GM19025 (cell line): ENCODE measurements around the gene KIF13A.
"Not testable (repeated sequence)": the region's sequence is repeated elsewhere in the genome, so short reads cannot be mapped to it uniquely, and the experiment has no call there.

Experiments used
- ATAC-seq: cut with Tn5 transposase; IDR thresholded peaks from one replicate; pipeline ENCODE4 v1.9.1; 2021; ENCODE audit warnings: mild to moderate bottlenecking, low read depth, moderate library complexity; ENCODE audit not compliant: unreplicated experiment

Gene KIF13A

DNA sequence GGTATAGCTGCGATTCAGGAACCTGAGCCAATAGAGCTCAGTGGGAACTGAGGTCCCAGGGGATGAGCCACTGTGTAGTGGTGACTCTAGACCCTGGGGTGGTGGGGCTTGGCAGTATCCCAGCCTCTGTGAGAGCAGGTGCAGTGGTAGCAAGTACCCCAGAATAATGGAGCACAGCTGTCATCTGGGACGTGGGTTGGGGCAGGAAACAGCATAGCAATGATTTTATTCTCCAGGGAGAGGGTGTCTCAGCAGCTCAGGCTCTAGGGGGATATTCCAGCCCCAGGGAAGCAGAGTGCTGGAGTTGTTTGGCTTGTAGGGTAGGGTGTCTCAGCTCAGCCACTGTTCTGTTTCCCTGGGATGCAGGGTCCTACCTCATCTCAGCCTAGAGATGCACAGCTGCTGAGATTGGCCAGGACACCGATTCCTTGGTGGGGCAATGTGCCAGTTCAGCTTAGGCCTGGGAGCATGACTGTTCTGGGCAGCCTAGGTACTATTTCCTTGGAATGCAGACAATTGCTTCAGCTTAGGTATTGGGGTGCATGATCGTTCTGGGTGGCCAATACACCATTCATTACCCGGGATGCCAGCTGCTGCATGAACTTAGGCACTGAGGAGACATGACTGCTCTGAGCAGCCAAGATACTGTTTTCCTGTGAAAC is 246.7 kb downstream of the KIF13A start:
- no peak for ATAC-seq

DNA sequence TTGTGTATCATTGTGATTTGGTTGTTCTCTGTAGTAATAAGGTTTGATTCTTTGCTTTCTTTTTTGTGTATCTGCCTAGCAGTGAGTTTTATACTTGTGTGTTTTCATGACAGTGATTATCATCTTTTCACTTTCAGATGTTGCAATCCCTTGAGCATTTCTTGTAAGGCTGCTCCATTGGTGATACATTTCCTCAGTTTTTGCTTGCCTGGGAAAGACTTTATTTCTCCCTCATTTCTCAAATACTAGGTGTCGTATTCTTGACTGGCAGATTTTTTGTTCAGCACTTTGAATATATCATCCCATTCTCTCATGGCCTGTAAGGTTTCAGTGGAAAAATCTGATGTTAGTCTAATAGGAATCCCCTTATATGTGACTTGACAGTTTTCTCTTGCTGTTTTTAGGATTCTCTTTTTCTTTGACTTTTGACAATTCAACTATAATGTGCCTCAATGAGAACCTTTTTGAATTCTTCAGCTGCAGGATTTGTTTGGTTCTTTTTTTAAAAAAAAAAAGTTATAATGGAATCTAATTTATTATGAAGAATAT is 249.7 kb downstream of the KIF13A start:
- no peak for ATAC-seq

DNA sequence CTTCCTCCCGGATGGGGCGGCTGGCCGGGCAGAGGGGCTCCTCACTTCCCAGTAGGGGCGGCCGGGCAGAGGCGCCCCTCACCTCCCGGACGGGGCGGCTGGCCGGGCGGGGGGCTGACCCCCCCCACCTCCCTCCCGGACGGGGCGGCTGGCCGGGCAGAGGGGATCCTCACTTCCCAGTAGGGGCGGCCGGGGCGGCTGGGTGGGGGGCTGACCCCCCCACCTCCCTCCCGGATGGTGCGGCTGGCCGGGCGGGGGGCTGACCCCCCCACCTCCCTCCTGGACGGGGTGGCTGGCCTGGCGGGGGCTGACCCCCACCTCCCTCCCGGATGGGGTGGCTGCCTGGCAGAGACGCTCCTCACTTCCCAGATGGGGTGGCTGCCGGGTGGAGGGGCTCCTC is 252.1 kb downstream of the KIF13A start:
- not testable (repeated sequence) for ATAC-seq

DNA sequence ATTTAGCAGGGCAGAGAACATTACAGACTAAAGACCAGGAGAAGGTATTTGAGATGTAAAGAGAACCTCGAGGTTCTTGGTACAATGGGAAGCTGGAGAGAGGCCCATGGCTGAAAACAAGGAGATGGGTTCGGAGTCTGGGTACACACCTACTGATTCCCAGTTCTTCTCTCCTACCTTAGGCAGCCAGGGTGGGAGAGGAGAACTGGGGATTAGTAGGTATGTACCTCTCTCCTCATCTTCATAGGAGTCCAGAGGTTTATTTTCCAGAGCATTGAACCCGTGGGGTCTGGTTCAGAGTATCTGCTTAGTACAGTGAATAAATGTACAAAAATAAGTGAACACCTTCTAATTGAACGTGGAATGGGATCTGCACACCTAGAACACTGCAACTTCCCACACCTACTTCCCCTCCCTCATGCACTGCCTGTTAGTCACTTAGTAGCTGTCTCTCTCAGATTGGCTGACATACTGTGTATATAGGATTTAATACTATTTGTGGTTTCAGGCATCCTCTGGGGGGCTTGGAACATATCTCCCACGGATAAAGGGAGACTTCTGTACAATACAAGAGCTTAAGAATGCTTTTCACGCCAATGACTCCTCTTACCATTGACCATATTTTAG is 257.2 kb downstream of the KIF13A start:
- ATAC-seq, result no peak

DNA sequence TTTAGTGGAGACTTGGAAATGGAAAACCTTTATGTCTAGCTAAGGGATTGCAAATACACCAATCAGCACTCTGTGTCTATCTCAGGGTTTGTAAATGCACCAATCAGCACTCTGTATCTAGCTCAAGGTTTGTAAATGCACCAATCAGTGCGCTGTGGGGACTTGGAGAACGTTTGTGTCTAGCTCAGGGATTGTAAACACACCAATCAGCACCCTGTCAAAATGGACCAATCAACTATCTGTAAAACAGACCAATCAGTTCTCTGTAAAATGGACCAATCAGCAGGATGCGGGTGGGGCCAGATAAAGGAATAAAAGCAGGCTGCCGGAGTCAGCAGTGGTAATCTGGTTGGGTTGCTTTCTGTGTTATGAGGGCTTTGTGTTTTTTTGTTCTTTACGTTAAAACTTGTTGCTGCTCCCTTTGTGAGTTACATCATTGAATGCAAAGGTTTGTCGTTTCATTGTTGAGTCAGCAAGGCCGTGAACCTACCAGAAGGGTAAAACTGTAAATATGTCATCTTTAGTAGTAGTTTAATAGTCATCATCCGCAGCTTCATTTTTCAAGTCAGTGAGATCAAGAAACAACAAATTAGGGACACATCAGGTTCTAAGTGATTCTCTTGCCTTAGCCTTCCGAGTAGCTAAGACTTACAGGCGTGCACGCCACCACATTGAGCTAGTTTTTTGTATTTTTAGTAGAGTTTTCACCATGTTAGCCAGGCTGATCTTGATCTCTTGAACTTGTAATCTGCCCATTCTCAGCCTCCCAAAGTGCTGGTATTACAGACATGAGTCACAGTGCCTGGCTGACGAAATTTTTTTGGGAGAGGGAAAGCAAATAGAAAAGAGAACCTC is 258.0 kb downstream of the KIF13A start:
- no peak for ATAC-seq

DNA sequence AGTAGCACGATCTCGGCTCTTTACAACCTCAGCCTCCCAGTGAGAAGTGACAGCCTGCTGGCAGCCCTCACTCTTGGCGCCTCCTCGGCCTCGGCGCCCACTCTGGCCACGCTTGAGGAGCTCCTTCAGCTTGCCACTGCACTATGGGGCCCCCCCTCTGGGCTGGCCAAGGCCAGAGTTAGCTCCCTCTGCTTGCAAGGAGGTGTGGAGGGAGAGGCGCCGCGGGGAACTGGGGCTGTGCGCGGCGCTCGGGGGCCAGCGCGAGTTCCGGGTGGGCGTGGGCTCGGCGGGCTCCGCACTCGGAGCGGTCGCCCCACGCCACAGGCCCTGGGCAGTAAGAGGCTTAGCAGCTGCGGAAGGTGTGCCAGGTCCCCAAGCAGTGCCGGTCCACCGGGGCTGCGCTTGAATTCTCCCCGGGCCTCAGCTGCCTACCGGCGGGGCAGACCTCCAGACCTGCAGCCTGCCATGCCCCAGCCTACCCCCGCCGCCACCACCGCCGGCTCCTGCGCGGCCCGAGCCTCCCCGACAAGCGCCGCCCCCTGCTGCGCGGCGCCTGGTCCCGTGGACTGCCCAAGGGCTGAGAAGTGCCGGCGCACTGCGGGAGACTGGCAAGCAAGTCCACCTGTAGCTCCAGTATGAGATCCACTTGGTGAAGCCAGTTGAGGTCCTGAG is 258.7 kb downstream of the KIF13A start:
- no peak for ATAC-seq

DNA sequence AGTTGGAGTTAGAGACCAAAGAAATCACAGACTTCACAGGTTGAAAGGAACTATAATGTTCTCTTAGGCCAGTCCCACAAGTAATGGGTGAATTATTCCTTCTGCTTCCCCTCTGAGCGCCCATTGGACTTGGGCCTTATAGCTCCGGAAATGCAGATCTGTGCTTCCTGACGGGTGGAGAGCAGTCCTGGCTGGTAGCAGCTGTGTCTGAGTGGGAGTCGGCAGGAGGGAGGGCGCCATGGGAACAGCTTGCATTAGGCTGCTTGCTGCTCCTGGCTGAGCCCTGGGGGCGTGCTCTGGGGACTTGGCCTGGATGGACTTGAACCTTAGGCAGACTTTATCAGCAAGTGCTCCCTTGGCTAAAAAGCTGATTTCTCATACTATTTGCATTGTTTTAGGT is 262.4 kb downstream of the KIF13A start:
- no peak for ATAC-seq

DNA sequence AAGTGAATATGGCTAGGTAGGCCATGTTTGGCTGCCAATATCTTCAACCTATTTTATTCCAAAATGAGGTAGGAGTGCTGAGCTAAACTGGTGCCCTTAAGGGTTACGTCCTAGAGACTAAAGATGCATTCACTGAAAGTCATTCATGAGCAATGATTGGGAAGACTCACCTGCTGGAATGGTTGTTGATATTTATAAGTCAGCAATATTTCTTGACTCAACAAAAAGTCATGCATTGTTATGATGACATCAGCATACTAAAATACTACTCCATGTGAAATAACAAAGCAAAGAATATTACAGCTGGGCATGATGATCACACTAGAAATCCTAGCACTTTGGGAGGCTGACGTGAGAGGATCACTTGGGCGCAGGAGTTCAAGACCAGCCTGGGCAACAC is 263.1 kb downstream of the KIF13A start:
- ATAC-seq, result no peak

DNA sequence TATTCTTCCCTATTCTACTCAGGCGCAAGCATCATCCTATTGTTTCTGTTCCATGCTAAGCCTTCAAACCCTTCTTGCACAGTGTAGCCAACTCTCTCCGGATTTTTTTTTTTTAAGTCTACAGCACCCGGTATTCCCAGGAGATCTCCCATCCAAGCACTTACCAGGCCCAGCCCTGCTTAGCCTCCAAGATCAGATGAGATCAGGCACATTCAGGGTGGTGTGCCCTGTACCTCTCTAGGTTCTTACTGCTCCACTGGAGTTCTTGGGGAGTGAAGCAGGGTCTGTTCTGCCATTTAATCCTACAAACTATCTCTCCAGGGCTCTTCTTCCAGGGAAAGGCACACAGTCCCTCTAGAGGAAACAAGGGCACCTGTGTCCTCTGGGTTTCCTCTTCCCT is 265.8 kb downstream of the KIF13A start:
- ATAC-seq, result no peak

DNA sequence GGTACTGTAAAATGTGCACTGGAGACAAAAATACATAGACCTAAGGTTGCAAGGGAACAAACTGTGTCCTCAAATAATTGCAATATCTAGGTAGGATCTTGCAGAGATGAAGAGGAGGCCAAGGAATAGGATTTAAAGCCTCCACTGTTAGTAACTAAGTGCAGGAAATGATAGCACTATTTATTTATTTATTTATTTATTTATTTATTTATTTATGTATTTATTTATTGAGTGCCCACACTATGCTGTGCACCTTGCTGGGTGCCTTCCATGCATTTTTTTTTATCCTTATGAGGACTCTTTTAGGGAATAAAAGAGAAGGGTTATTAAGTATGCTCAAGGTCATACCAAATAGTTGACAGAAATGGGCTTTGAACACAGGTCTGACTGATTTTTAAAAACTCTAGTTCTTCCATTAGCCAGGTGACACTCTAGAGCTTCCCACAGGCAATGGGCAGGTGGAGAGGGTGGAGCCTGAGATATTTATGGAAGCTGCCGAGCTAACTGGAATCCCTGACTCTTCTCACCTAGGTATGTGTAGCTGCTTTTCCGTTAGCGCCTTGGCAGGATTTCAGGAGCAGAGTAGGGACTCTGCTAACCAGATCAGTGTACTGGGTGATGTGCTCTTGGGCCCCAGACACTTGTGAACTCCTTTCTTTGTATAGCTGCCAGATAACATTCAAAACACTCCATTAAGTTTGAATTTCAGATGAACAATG is 268.0 kb downstream of the KIF13A start:
- no peak for ATAC-seq

DNA sequence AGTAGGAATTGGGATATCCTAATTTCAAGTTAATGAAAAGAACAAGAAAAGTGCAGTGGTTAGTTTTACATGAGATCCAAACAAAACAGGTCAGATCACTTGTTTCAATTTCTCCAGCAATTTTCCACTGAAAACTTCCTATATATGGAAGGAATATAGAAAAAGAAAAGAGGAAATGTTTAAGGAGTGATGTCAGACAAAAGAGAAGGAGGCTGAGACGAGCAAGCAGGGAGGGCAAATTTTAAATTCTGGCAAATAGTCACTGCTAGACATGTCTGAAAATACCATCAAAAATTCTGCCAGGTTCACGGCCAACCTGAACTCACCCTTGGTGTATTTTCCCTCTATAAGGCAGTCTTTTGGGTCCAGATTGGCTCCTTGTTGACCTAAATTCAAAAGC is 271.2 kb downstream of the KIF13A start:
- ATAC-seq, result no peak

DNA sequence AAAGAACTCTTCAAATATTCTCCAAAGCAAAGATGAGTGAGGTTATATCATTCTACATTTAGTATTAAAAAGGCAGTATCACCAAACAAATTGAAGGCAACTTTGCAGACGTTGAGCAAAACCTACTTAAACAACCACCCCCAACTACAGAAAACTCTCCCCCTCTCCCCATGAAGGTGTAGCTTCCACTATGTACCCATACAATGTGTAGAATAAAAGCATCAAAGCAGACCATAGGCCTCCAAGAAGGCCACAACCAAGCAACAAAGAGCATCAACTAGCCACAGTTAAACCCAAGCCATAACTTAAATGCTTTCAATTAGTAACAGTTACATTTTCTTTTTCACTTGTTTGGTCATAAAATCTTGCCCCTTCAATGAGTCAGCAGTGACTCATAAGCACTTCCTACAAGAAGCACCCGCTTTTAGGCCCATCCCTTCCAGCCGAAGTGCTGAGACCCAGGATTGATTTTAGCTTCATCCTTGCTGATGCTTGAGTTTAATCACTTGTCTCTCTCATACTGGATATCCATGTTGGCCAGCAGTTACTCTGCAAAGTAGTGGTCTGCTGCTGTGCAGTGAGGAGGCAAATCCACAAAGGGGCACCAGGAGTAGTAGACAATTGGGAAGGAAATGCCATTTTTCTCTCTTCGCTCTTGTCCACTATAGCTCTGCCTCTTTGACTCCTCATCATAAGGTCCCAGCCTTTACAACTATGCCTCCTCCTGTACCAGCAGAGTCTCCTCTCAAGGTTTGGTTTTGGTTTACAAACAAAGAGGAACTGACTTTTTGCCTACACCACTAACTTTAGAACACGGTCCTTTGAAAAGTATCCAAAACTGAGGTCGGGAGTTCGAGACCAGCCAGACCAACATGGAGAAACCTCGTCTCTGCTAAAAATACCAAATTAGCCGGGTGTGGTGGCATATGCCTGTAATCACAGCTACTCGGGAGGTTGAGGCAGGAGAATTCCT is 272.3 kb downstream of the KIF13A start:
- ATAC-seq, result peak; percentile 66

DNA sequence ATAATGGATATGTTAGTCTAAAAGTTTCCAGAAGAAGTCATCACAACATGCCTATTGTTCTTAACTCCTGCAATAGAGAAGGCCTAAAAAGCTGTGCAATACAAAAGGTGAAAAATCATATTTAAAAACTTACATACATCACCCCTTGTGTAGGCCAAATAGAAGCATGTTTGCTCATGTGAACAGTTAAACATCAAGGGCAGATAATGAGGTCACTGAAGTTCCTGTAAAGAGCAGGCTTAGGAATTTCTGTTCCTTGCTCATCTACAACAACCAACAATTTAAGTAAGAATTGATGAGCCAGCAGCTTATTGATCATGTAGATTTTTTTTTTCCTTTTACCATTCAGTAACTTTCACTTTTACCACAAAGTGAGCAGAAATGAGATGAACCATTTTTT is 273.3 kb downstream of the KIF13A start:
- ATAC-seq, result no peak

DNA sequence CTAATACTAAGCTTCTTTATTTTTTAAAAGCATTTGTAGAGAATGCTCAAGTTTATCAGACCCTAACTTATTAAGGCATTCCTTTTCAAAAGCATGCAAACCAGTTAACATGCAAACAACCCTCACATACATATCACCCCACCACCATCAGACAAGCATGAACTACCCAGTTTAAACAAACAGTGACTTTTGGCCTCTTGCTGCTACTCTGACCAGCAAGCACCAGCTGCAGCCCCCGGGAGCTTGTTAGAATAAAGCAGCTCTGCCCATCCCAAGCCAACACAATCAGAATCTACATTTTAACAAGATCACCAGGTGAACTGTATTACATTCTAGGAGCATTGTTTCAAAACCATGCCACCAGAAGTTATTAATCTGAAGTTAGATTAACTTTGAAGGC is 274.9 kb downstream of the KIF13A start:
- no peak for ATAC-seq

DNA sequence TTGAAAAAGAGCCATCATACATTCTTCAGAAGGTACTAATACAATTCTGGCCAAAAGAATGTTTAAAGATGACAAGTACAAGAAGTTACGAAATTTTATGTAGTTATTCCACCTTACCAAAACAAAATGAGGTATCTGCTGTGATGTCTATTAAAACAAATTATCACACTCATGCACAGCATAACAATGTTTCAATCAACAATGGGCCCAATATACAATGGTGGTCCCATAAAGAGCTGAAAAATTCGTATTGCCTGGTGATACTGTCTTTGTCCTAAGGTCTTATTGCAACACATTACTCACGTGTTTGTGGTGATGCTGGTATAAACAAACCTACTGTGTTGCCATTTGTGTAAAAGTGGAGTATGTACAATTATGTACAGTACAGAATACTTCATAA is 277.1 kb downstream of the KIF13A start:
- ATAC-seq, result no peak

DNA sequence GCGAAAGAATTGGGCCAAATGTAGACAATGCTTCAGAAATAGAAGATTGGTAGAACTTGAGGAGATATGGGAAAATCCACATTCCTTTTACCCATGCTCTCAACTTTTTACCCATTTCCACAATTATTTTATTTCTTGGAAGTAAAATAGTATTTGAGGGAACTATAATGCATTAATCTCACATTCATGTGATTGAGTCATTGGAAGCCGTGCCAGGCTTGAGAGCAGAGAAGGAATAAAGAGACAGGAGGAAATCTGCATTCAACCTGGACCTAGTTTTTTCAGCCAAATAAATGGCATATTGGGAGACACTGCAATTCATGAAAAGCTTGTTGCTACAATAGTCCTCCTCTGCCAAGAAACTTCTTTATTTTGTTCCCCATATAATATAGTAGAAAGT is 278.0 kb downstream of the KIF13A start:
- ATAC-seq, result no peak
